Endothelial cell of umbilical vein (primary cell): Measurements from ENCODE around the gene SDK2.

Experiments used
- EZH2 ChIP-seq: IDR thresholded peaks from 2 replicates; pipeline ENCODE4 v1.6.1; 2012; ENCODE audit warnings: borderline replicate concordance, low read depth, mild to moderate bottlenecking, moderate library complexity, low read length, inconsistent platforms; ENCODE audit not compliant: severe bottlenecking
- POLR2A ChIP-seq: IDR thresholded peaks from 2 replicates; pipeline ENCODE4 v1.6.1; 2012; ENCODE audit warnings: low read depth, mild to moderate bottlenecking, control low read depth, low read length
- POLR2AphosphoS5 ChIP-seq: IDR thresholded peaks from 2 replicates; pipeline ENCODE4 v1.6.1; 2012; ENCODE audit warnings: low read depth, mild to moderate bottlenecking, control low read depth, low read length, moderate library complexity; ENCODE audit not compliant: insufficient read depth
- TF ChIP-seq, protein P1 (sequence below), 2 donors: IDR thresholded peaks; 1 replicate in 1 of 2; 2 replicates in 1 of 2; pipeline ENCODE4 v1.5.1; 2011; ENCODE audit warnings: low read length in 2 of 2, mild to moderate bottlenecking in 2 of 2, moderate library complexity in 2 of 2, control low read depth in 1 of 2, inconsistent platforms in 1 of 2, low read depth in 1 of 2; ENCODE audit not compliant: insufficient read depth in 1 of 2; ENCODE audit errors: extremely low read depth in 1 of 2

DNA sequence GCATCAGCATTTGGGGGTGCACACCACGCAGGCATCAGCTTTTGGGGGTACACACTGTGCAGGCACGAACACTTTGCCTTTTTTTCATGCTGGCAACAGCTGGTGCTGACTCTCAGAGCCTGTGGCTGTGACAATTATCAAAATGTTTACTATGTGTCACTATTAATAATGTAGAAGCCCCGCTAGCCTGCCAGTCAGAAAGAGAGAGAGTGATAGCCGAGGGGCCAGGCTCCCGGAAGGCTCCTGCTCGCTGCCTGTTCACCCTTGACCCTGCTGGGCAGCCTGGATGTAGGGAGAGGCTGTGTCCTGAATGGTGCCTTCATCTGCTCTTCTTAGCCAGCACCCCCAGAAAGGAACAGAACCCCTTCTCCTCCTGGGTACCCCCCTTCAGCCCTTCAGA lies 61.9 kb downstream of the SDK2 start:
- TF ChIP-seq, protein P1, sequence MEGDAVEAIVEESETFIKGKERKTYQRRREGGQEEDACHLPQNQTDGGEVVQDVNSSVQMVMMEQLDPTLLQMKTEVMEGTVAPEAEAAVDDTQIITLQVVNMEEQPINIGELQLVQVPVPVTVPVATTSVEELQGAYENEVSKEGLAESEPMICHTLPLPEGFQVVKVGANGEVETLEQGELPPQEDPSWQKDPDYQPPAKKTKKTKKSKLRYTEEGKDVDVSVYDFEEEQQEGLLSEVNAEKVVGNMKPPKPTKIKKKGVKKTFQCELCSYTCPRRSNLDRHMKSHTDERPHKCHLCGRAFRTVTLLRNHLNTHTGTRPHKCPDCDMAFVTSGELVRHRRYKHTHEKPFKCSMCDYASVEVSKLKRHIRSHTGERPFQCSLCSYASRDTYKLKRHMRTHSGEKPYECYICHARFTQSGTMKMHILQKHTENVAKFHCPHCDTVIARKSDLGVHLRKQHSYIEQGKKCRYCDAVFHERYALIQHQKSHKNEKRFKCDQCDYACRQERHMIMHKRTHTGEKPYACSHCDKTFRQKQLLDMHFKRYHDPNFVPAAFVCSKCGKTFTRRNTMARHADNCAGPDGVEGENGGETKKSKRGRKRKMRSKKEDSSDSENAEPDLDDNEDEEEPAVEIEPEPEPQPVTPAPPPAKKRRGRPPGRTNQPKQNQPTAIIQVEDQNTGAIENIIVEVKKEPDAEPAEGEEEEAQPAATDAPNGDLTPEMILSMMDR (IDR thresholded peaks at IDR 0.05; ENCODE audit: extremely low read depth in 1 of 2, insufficient read depth in 1 of 2, low read depth in 1 of 2, low read length in 2 of 2): no peak
- no peak for TF ChIP-seq POLR2AphosphoS5
- no peak for TF ChIP-seq POLR2A
- TF ChIP-seq EZH2: no peak
